Body of pancreas (tissue), 4 donors: ENCODE results near the gene ATXN1. TPM values are rescaled to one million over a fixed set of nuclear protein-coding genes. Genes with fewer than 3 reads are reported as not detected.

Experiments used
- ATAC-seq: fragments of 150-250 bp; one replicate; pipeline ENCODE4 v1.9.1; 2016
- DNase-seq, 4 donors: peaks; one replicate each; pipeline ENCODE4 v3.0.0-alpha.2; 2019
- H3K27ac ChIP-seq, 4 donors: fragments of 200-600 bp; sonication (generic); 1 replicate in 3 of 4; 2 replicates in 1 of 4; pipeline versions ENCODE4 v1.5.1 to v1.6.1; 2016 to 2019; ENCODE audit warnings: mild to moderate bottlenecking in 1 of 4, mixed read lengths in 1 of 4, moderate library complexity in 1 of 4
- H3K27me3 ChIP-seq, 2 donors: fragments of 200-600 bp; sonication (generic); one replicate each; pipeline ENCODE4 v1.6.0; 2016; ENCODE audit warnings: mild to moderate bottlenecking in 1 of 2
- H3K36me3 ChIP-seq, 2 donors: fragments of 200-600 bp; sonication (generic); replicated peaks in 1 of 2; 2 replicates each; pipeline ENCODE4 v1.5.1; 2016; ENCODE audit warnings: low read depth in 2 of 2; ENCODE audit not compliant: insufficient read depth in 1 of 2
- H3K4me1 ChIP-seq: fragments of 200-600 bp; sonication (generic); one replicate; pipeline ENCODE4 v1.6.0; 2016
- H3K4me3 ChIP-seq, 2 donors: fragments of 200-600 bp; sonication (generic); 1 replicate in 1 of 2; 2 replicates in 1 of 2; pipeline ENCODE4 v1.5.1; 2016 to 2019
- H3K9me3 ChIP-seq, 3 donors: fragments of 200-600 bp; sonication (generic); 1 replicate in 2 of 3; 2 replicates in 1 of 3; pipeline ENCODE4 v1.5.1; 2016
- CTCF ChIP-seq, 7 experiments: fragments of 450-650 bp in 4 of 7; fragments of 200-600 bp in 3 of 7; sonication (generic) in 3 of 7; IDR thresholded peaks; one replicate each; pipeline ENCODE4 v1.5.1; 2016 to 2019; ENCODE audit warnings: antibody characterized with exemption in 7 of 7
- POLR2A ChIP-seq, 3 donors: fragments of 450-650 bp; IDR thresholded peaks; one replicate each; pipeline ENCODE4 v1.6.1; 2016; ENCODE audit warnings: antibody characterized with exemption in 3 of 3, mild to moderate bottlenecking in 2 of 3
- WGBS, 2 donors: methylation state at CpG; one replicate each; pipeline ENCODE4 v1.1.5; 2017; 5-methylcytosine and 5-hydroxymethylcytosine counted together
- intact Hi-C: fragments of 100-400 bp; cut with DNase I; formaldehyde crosslinking; loops from one replicate; pipeline ENCODE4 v1.15.1; 2023
- total RNA-seq, 2 donors: library from RNA; depleted of rRNA; stranded (reverse); fragments of >200 nt; gene quantifications; one replicate each; pipeline ENCODE4 v1.1.0, GENCODE V29; 2016

ATXN1 gene
- total RNA-seq, 2 donors from 2014 or later = 24.6 to 24.7 TPM

DNA sequence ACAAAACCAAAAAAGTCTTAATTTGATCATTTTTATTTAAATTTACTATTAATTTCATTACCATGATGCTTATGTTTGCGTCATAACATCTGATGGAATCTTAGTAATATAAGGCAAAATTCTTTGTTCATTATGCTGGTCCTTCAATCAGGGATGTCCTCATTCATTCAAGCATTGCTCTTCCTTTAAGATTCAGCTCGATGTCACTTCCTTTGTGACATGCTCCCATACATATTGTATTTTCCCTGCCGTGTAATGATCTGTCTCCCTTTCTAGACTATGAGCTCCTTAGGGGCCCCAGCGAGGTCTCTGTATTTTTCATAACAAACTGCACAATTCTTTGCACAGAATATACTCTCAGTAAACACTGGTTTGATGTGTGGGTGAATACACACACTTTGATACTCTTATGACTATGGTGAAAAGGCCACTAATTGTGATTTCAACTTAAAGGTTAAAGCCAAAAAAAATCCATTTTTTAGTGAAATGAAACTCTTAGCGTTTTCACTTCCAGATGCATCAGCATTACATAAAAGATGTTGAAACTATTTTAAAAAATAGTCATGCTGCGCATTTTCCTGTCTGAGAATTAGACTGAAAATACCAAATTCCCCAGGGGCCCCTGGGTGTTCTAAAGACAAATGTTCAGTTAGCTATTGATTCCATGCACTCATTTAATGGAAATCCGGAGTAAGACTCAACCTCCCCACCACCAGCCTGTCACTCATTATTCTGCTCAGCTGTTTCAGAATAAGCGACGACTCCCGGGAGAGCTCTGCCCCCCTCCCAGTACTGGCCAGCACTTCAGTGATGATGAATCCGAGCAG lies 169.7 kb downstream of the ATXN1 start:
- H3K27ac ChIP-seq = peak overlapping the region in 1 of 4 donors; percentile 12
- no peaks in the 10 kb centered on the region for H3K27me3 ChIP-seq
- H3K9me3 ChIP-seq = no peaks in the 10 kb centered on the region
- intact Hi-C loops = no loop called here
- 82 to 85% methylated on average over 11 of the region's 11 CpGs for WGBS, 2 donors
- no peaks in the 10 kb centered on the region for H3K36me3 ChIP-seq
- ATAC-seq = no peak
- H3K4me1 ChIP-seq = peaks cover 9% of the 10 kb centered on the region
- TF ChIP-seq CTCF (IDR thresholded peaks at IDR 0.05) = no peak
- TF ChIP-seq POLR2A (IDR thresholded peaks at IDR 0.05) = no peak
- no peak overlapping the region for H3K4me3 ChIP-seq
- no peak for DNase-seq

DNA sequence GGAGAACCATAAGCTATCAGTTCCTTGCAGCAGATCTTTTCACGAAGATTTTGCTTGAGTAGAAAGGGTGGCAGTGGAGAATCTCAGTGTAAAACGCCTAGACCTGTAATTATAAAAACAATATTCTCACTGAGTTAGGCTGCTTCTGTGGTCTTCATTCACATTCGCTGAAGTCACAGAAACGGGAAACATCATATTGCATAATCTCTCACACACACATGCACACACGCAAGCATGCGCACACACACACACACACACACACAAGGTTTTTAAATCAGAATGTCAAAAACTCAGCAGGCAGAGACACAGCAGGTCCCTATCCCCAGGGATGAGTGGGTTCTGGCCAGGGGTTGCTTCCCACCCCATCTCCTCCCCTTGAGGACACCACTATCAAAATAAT lies 175.5 kb downstream of the ATXN1 start:
- intact Hi-C loops = no loop called here
- peak overlapping the region in 3 of 4 donors; percentile 18 to 66 (median 60) for H3K27ac ChIP-seq
- peaks cover 17% of the 10 kb centered on the region for H3K4me1 ChIP-seq
- 78 to 87% methylated on average over 6 of the region's 6 CpGs for WGBS, 2 donors
- no peaks in the 10 kb centered on the region for H3K36me3 ChIP-seq
- peak in 3 of 4 donors; percentile 12 to 40 (median 15) for DNase-seq
- peak; percentile 6 for ATAC-seq
- no peaks in the 10 kb centered on the region for H3K9me3 ChIP-seq
- no peak overlapping the region for H3K4me3 ChIP-seq
- no peaks in the 10 kb centered on the region for H3K27me3 ChIP-seq
- no peak for TF ChIP-seq CTCF (IDR thresholded peaks at IDR 0.05)
- no peak for TF ChIP-seq POLR2A (IDR thresholded peaks at IDR 0.05)

- Histone ChIP-seq H3K27me3 (no peaks in the 10 kb centered on the region), H3K36me3 (no peaks in the 10 kb centered on the region), H3K9me3 (no peaks in the 10 kb centered on the region), H3K27ac (peak overlapping the region in 1 of 4 donors; percentile 16), H3K4me3 (no peak overlapping the region), H3K4me1 (peaks cover 17% of the 10 kb centered on the region)
- DNase-seq (no peak), ATAC-seq (no peak)
- intact Hi-C loops = no loop called here
- TF ChIP-seq CTCF (IDR thresholded peaks at IDR 0.05) = no peak
- 84 to 87% methylated on average over 12 of the region's 12 CpGs for WGBS, 2 donors
Observed at GRCh38 chr6:16583144-16583762, 178.0 kb downstream of the ATXN1 start.

GRCh38 chr6:16582446-16583143 lies 178.7 kb downstream of the ATXN1 start:
- H3K27ac ChIP-seq = no peak overlapping the region
- ATAC-seq (no peak), DNase-seq (no peak)
- H3K4me1 ChIP-seq = peaks cover 17% of the 10 kb centered on the region
- TF ChIP-seq POLR2A (IDR thresholded peaks at IDR 0.05) = no peak
- no peak for TF ChIP-seq CTCF (IDR thresholded peaks at IDR 0.05)
- H3K9me3 ChIP-seq = no peaks in the 10 kb centered on the region
- H3K4me3 ChIP-seq = no peak overlapping the region
- 86 to 93% methylated on average over 3 of the region's 3 CpGs for WGBS, 2 donors
- H3K36me3 ChIP-seq = no peaks in the 10 kb centered on the region
- H3K27me3 ChIP-seq = no peaks in the 10 kb centered on the region
- intact Hi-C loops = no loop called here
